Measurements from ENCODE around the gene CD109. TPM values are rescaled to one million over a fixed set of nuclear protein-coding genes. Genes with fewer than 3 reads are reported as not detected.
"Not testable (repeated sequence)": the region's sequence is repeated elsewhere in the genome, so short reads cannot be mapped to it uniquely, and the experiment has no call there.

The CD109 gene
- polyA plus RNA-seq, 3 donors: 0.17 to 0.30 (median 0.20) TPM

DNA sequence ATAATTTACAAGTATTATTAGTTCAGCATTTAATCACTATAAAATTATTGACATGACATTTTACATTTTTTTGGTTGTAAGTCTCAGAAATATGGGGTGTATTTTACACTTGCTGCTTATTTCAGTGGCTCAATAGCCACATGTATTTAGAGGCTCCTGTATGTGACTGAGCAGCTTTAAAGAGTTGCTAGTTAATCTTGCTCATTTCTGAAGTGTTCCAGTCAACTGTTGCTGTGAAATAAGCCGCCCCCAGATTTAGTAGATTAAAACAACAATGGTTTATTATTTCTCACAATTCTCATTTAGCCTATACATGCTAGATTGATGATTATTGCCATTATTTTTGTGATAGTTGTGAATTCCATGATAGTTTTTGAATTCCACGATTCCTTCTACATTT, 23.0 kb downstream of the CD109 start:
- TF ChIP-seq, protein P1, sequence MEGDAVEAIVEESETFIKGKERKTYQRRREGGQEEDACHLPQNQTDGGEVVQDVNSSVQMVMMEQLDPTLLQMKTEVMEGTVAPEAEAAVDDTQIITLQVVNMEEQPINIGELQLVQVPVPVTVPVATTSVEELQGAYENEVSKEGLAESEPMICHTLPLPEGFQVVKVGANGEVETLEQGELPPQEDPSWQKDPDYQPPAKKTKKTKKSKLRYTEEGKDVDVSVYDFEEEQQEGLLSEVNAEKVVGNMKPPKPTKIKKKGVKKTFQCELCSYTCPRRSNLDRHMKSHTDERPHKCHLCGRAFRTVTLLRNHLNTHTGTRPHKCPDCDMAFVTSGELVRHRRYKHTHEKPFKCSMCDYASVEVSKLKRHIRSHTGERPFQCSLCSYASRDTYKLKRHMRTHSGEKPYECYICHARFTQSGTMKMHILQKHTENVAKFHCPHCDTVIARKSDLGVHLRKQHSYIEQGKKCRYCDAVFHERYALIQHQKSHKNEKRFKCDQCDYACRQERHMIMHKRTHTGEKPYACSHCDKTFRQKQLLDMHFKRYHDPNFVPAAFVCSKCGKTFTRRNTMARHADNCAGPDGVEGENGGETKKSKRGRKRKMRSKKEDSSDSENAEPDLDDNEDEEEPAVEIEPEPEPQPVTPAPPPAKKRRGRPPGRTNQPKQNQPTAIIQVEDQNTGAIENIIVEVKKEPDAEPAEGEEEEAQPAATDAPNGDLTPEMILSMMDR (IDR thresholded peaks at IDR 0.05): no peak
- Histone ChIP-seq H3K4me2 (replicated peaks; ENCODE audit: extremely low read depth, low read length, poor library complexity, severe bottlenecking) (no peak overlapping the region), H3K27me3 (ENCODE audit: control insufficient read depth in 2 of 2, insufficient read depth in 2 of 2, low read length in 2 of 2) (no peaks in the 10 kb centered on the region), H3K36me3 (replicated peaks in 1 of 2; ENCODE audit: control insufficient read depth in 1 of 2, insufficient read depth in 2 of 2, low read length in 2 of 2) (no peaks in the 10 kb centered on the region), H3K9ac (ENCODE audit: insufficient read depth, low read length, poor library complexity, severe bottlenecking) (no peak overlapping the region), H4K20me1 (ENCODE audit: insufficient read depth, low read length) (no peaks in the 10 kb centered on the region), H3K27ac (ENCODE audit: low read depth in 1 of 2, low read length in 2 of 2) (no peak overlapping the region), H3K4me1 (ENCODE audit: control insufficient read depth in 1 of 2, insufficient read depth in 2 of 2, low read length in 2 of 2) (peaks cover 11 to 19% of the 10 kb centered on the region in 2 donors), H3K79me2 (ENCODE audit: insufficient read depth, low read length) (no peaks in the 10 kb centered on the region), H3K4me3 (replicated peaks in 1 of 3; ENCODE audit: low read depth in 2 of 3, low read length in 3 of 3) (no peak overlapping the region), H3K9me3 (replicated peaks in 1 of 2; ENCODE audit: control insufficient read depth in 1 of 2, insufficient read depth in 1 of 2, low read length in 2 of 2) (no peaks in the 10 kb centered on the region), H2AFZ (ENCODE audit: insufficient read depth, low read depth, low read length, poor library complexity, severe bottlenecking) (no peak overlapping the region)
- no CpG with 5 or more reads among the region's 2 CpGs for WGBS (ENCODE audit: insufficient coverage)
- intact Hi-C loops (cut with micrococcal nuclease): no loop called here
- Mint-ChIP-seq H3K4me1 (peaks cover 39% of the 10 kb centered on the region), H3K27ac (no peak overlapping the region), H3K36me3 (peaks cover 0 to 6% of the 10 kb centered on the region in 2 donors), H3K9me3 (no peaks in the 10 kb centered on the region), H3K4me3 (no peak overlapping the region), H3K27me3 (ENCODE audit: low read depth in 3 of 3) (no peaks in the 10 kb centered on the region)
- no peak for DNase-seq

- H3K4me1 Mint-ChIP-seq: peaks cover 20% of the 10 kb centered on the region
- peak; percentile 82 to 93 (median 90) for DNase-seq
- TF ChIP-seq, protein P1 (IDR thresholded peaks at IDR 0.05): no peak
- H3K27ac ChIP-seq (ENCODE audit: low read depth in 1 of 2, low read length in 2 of 2): peak overlapping the region in 1 of 2 donors; percentile 77
- intact Hi-C loops (cut with micrococcal nuclease): no loop called here
- H3K4me2 ChIP-seq (replicated peaks; ENCODE audit: extremely low read depth, low read length, poor library complexity, severe bottlenecking): no peak overlapping the region
- no peaks in the 10 kb centered on the region for H3K9me3 Mint-ChIP-seq
- H3K9me3 ChIP-seq (replicated peaks in 1 of 2; ENCODE audit: control insufficient read depth in 1 of 2, insufficient read depth in 1 of 2, low read length in 2 of 2): no peaks in the 10 kb centered on the region
- no CpG with 5 or more reads among the region's 9 CpGs for WGBS (ENCODE audit: insufficient coverage)
- H3K27me3 Mint-ChIP-seq (ENCODE audit: low read depth in 3 of 3): no peaks in the 10 kb centered on the region
- no peak overlapping the region for H3K4me3 Mint-ChIP-seq
- H4K20me1 ChIP-seq (ENCODE audit: insufficient read depth, low read length): no peaks in the 10 kb centered on the region
- peaks cover 0 to 6% of the 10 kb centered on the region in 2 donors for H3K36me3 Mint-ChIP-seq
- H3K79me2 ChIP-seq (ENCODE audit: insufficient read depth, low read length): no peaks in the 10 kb centered on the region
- H3K4me3 ChIP-seq (replicated peaks in 1 of 3; ENCODE audit: low read depth in 2 of 3, low read length in 3 of 3): no peak overlapping the region
- peak overlapping the region; percentile 9 to 92 (median 80) for H3K27ac Mint-ChIP-seq
- H3K4me1 ChIP-seq (ENCODE audit: control insufficient read depth in 1 of 2, insufficient read depth in 2 of 2, low read length in 2 of 2): peaks cover 19 to 24% of the 10 kb centered on the region in 2 donors
- no peaks in the 10 kb centered on the region for H3K27me3 ChIP-seq (ENCODE audit: control insufficient read depth in 2 of 2, insufficient read depth in 2 of 2, low read length in 2 of 2)
- peak overlapping the region; percentile 54 for H2AFZ ChIP-seq (ENCODE audit: insufficient read depth, low read depth, low read length, poor library complexity, severe bottlenecking)
- no peaks in the 10 kb centered on the region for H3K36me3 ChIP-seq (replicated peaks in 1 of 2; ENCODE audit: control insufficient read depth in 1 of 2, insufficient read depth in 2 of 2, low read length in 2 of 2)
- H3K9ac ChIP-seq (ENCODE audit: insufficient read depth, low read length, poor library complexity, severe bottlenecking): no peak overlapping the region
Measured at GRCh38 chr6:73722318-73723060, 26.5 kb downstream of the CD109 start.

GRCh38 chr6:73723480-73723879, 27.5 kb downstream of the CD109 start:
- H3K36me3 Mint-ChIP-seq; H3K4me3 Mint-ChIP-seq; DNase-seq; H3K79me2 ChIP-seq (ENCODE audit: insufficient read depth, low read length); H2AFZ ChIP-seq (ENCODE audit: insufficient read depth, low read depth, low read length, poor library complexity, severe bottlenecking); H3K9me3 ChIP-seq (replicated peaks in 1 of 2; ENCODE audit: control insufficient read depth in 1 of 2, insufficient read depth in 1 of 2, low read length in 2 of 2); H3K27me3 ChIP-seq (ENCODE audit: control insufficient read depth in 2 of 2, insufficient read depth in 2 of 2, low read length in 2 of 2); H3K4me2 ChIP-seq (replicated peaks; ENCODE audit: extremely low read depth, low read length, poor library complexity, severe bottlenecking); H3K27me3 Mint-ChIP-seq (ENCODE audit: low read depth in 3 of 3); H3K36me3 ChIP-seq (replicated peaks in 1 of 2; ENCODE audit: control insufficient read depth in 1 of 2, insufficient read depth in 2 of 2, low read length in 2 of 2); H4K20me1 ChIP-seq (ENCODE audit: insufficient read depth, low read length); H3K9ac ChIP-seq (ENCODE audit: insufficient read depth, low read length, poor library complexity, severe bottlenecking); H3K4me3 ChIP-seq (replicated peaks in 1 of 3; ENCODE audit: low read depth in 2 of 3, low read length in 3 of 3); H3K9me3 Mint-ChIP-seq; intact Hi-C loops (cut with micrococcal nuclease): not testable (repeated sequence)
- WGBS (ENCODE audit: insufficient coverage): no CpG with 5 or more reads among the region's 2 CpGs
- H3K27ac ChIP-seq (ENCODE audit: low read depth in 1 of 2, low read length in 2 of 2): peak overlapping the region in 1 of 2 donors; percentile 72
- H3K27ac Mint-ChIP-seq: peak overlapping the region; percentile 27 to 92 (median 78)
- H3K4me1 Mint-ChIP-seq: peaks cover 20% of the 10 kb centered on the region
- H3K4me1 ChIP-seq (ENCODE audit: control insufficient read depth in 1 of 2, insufficient read depth in 2 of 2, low read length in 2 of 2): peaks cover 19 to 24% of the 10 kb centered on the region in 2 donors

Data from CD14-positive monocyte (primary cell).